AG09309 (cell line): Measurements from ENCODE around the gene HMGCS2.

Experiments used
- DNase-seq: peaks from one replicate; pipeline ENCODE4 v3.0.0-alpha.2; 2010; ENCODE audit warnings: low read depth
- H3K4me3 ChIP-seq: 2 replicates; pipeline ENCODE4 v1.5.1; 2011; ENCODE audit warnings: mild to moderate bottlenecking, low read depth, low read length, moderate library complexity; ENCODE audit not compliant: control insufficient read depth
- CTCF ChIP-seq: IDR thresholded peaks from 2 replicates; pipeline ENCODE4 v1.5.1; 2011; ENCODE audit warnings: mild to moderate bottlenecking, low read depth, low read length, inconsistent platforms; ENCODE audit not compliant: insufficient read depth, control insufficient read depth; ENCODE audit errors: missing control alignments

The HMGCS2 gene

GRCh38 chr1:119766374-119766794 is 2.3 kb downstream of the HMGCS2 start:
- no peak overlapping the region for H3K4me3 ChIP-seq
- no peak for TF ChIP-seq CTCF
- no peak for DNase-seq

DNA sequence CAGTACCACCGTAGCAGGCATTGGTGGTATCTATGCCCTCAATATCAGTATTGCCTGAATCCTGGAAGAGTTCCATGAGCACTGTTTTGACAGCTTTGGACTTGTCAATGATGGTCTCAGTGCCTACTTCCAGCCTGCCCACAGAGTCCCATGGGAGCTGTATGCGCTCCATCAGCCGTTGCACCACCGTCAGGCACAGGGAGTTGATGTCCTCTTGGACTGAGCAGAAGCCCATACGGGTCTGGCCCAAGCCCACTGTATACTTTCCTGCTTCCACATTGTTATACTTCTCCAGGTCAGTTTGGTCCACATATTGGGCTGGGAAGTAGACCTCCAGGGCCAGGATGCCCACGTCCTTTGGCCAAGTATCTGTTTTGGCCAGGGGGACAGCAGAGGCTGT is 4.5 kb downstream of the HMGCS2 start:
- TF ChIP-seq CTCF: no peak
- no peak overlapping the region for H3K4me3 ChIP-seq
- DNase-seq: no peak

DNA sequence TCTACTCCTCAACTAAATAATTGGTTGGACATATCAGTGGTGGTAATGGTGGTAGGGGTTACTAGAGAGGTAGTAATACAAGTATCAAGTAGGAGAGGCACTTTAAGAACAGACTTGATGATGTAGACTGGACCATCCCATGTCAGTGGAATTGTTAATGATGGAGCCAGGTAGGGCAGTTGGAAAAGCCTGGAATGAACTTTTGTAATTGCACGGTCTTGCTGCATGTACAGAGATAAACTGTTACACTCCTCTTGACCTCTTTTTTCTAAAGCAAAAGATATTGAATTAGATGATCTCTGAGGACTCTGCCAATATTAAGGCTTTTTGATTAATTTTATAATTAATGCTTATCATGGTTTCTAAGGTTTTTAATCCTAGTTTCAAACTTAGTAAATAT is 5.8 kb downstream of the HMGCS2 start:
- no peak for DNase-seq
- TF ChIP-seq CTCF: no peak
- H3K4me3 ChIP-seq: no peak overlapping the region

GRCh38 chr1:119762409-119762808 is 6.3 kb downstream of the HMGCS2 start:
- no peak for DNase-seq
- no peak for TF ChIP-seq CTCF
- no peak overlapping the region for H3K4me3 ChIP-seq

DNA sequence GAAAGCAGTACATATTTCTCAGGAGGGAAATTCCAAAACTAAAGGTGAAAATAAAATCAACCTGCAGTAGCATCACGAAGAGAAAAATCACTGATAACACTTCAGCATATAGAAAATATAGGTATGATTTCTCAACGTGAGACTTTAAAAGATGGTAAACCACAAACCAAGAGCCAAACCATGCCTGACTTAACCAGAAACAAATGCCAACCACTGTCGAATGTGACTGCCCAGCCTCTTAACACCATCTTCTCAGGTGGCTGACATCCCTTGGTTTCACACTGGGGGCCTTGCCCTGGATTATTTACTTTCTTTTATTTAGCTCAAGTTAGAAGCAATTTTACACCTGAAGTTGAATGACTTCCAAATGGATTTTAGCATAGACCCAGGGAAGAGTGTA is 10.1 kb downstream of the HMGCS2 start:
- TF ChIP-seq CTCF: no peak
- H3K4me3 ChIP-seq: no peak overlapping the region
- DNase-seq: no peak

DNA sequence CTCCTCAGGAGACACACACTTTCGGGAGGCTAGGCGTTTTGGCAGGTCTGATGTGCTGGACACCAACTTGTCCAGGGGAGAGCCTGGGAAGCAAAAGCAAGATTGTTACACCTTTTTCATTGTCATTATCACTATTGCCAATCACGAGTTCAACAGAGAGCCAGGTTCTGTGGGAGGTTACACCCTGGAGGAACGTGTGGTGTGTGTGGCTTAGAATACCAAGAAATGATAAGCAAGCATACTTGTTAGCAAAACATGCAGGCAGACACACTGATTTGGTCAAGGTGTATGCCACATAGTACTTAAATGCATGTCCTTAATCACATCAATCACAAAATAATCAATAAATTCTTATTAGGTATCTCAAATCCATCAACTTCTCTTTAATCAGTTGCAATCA is 16.1 kb downstream of the HMGCS2 start:
- TF ChIP-seq CTCF: no peak
- no peak overlapping the region for H3K4me3 ChIP-seq
- DNase-seq: no peak

DNA sequence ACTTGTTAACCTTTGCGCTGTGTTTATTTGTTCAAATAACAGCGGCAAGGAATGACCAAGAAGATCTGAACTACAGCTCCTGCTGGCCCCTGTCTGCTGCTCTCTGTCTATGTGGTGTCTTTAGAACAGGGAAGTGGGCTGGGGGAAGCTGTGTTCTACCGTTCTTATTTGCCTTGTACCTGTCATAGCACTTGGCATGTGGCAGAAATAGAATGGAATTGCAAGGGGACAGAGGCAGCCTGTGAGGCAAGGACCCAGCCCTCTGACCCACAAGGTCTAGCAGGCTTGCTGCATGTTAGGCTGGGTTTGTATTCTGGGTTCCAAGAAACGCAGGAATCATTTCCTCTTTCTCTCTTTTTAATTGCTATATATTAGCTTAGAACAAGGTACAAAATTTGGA is 20.7 kb downstream of the HMGCS2 start:
- DNase-seq: no peak
- H3K4me3 ChIP-seq: no peak overlapping the region
- TF ChIP-seq CTCF: no peak
